Ascending aorta (tissue), 2 donors: ENCODE data around the gene KDM3B. TPM values are rescaled to one million over a fixed set of nuclear protein-coding genes. Genes with fewer than 3 reads are reported as not detected.
"Not testable (repeated sequence)": the region's sequence is repeated elsewhere in the genome, so short reads cannot be mapped to it uniquely, and the experiment has no call there.

Experiments
- DNase-seq, 2 donors: peaks; one replicate each; pipeline ENCODE4 v3.0.0-alpha.2; 2019; ENCODE audit warnings: low spot score in 2 of 2
- H3K27ac ChIP-seq, 2 donors: fragments of 200-600 bp; sonication (generic); one replicate each; pipeline ENCODE4 v1.5.1; 2016 to 2017; ENCODE audit warnings: mild to moderate bottlenecking in 1 of 2
- H3K27me3 ChIP-seq: fragments of 200-600 bp; sonication (generic); one replicate; pipeline ENCODE4 v1.5.1; 2017
- H3K36me3 ChIP-seq, 2 donors: fragments of 200-600 bp; sonication (generic); one replicate each; pipeline ENCODE4 v1.5.1; 2016
- H3K4me1 ChIP-seq, 2 donors: fragments of 200-600 bp; sonication (generic); one replicate each; pipeline ENCODE4 v1.5.1; 2016 to 2017; ENCODE audit warnings: mild to moderate bottlenecking in 1 of 2
- H3K4me3 ChIP-seq, 2 donors: fragments of 200-600 bp; sonication (generic); one replicate each; pipeline ENCODE4 v1.5.1; 2016 to 2017; ENCODE audit warnings: mild to moderate bottlenecking in 1 of 2
- H3K9me3 ChIP-seq, 2 donors: fragments of 200-600 bp; sonication (generic); one replicate each; pipeline ENCODE4 v1.5.1; 2016
- CTCF ChIP-seq, 3 experiments: fragments of 200-600 bp in 2 of 3; fragments of 450-650 bp in 1 of 3; sonication (generic) in 2 of 3; IDR thresholded peaks; one replicate each; pipeline ENCODE4 v1.5.1; 2016 to 2019; ENCODE audit warnings: antibody characterized with exemption in 3 of 3, mild to moderate bottlenecking in 1 of 3, moderate library complexity in 1 of 3
- intact Hi-C: fragments of 100-400 bp; cut with DNase I; formaldehyde crosslinking; loops from one replicate; pipeline ENCODE4 v1.15.1; 2023
- total RNA-seq: library from RNA; depleted of rRNA; stranded (reverse); fragments of >200 nt; gene quantifications from one replicate; pipeline ENCODE4 v1.1.0, GENCODE V29; 2016

Gene KDM3B
- total RNA-seq, 1 donor from 2014 or later, result 33.4 TPM

- H3K36me3 ChIP-seq, result peaks cover 66 to 86% of the 10 kb centered on the region in 2 donors
- H3K27ac ChIP-seq, result no peak overlapping the region
- TF ChIP-seq CTCF (IDR thresholded peaks at IDR 0.05), result no peak
- intact Hi-C loops, result no loop called here
- H3K9me3 ChIP-seq, result no peaks in the 10 kb centered on the region
- no peak for DNase-seq
- H3K4me3 ChIP-seq, result no peak overlapping the region
- H3K4me1 ChIP-seq, result no peaks in the 10 kb centered on the region
- H3K27me3 ChIP-seq, result no peaks in the 10 kb centered on the region
Measured at GRCh38 chr5:138402640-138403039, 50.2 kb downstream of the KDM3B start.

- H3K9me3 ChIP-seq, result no peaks in the 10 kb centered on the region
- intact Hi-C loops, result no loop called here
- no peak for DNase-seq
- H3K4me1 ChIP-seq, result no peaks in the 10 kb centered on the region
- peaks cover 26 to 48% of the 10 kb centered on the region in 2 donors for H3K36me3 ChIP-seq
- no peak overlapping the region for H3K4me3 ChIP-seq
- TF ChIP-seq CTCF (IDR thresholded peaks at IDR 0.05), result no peak
- no peaks in the 10 kb centered on the region for H3K27me3 ChIP-seq
- no peak overlapping the region for H3K27ac ChIP-seq
Measured at GRCh38 chr5:138408023-138408422, 55.5 kb downstream of the KDM3B start.

- peak in 1 of 2 donors; percentile 71 for DNase-seq
- not testable (repeated sequence) for H3K27me3 ChIP-seq, H3K9me3 ChIP-seq, H3K27ac ChIP-seq, H3K4me3 ChIP-seq, H3K4me1 ChIP-seq
- intact Hi-C loops, result loop anchor here (2.0 kb wide), 1 partner anchor 188 kb away; no protein-coding TSS in a partner anchor
- peaks cover 28 to 40% of the 10 kb centered on the region in 2 donors for H3K36me3 ChIP-seq
- TF ChIP-seq CTCF (IDR thresholded peaks at IDR 0.05), result peak in 2 of 3 experiments; percentile 51 to 67
Measured at GRCh38 chr5:138410996-138411640, 58.6 kb downstream of the KDM3B start.

GRCh38 chr5:138418444-138418843 lies 66.0 kb downstream of the KDM3B start:
- Histone ChIP-seq H3K36me3 (peaks cover 81 to 82% of the 10 kb centered on the region in 2 donors), H3K4me3 (no peak overlapping the region), H3K27ac (no peak overlapping the region), H3K4me1 (no peaks in the 10 kb centered on the region), H3K9me3 (no peaks in the 10 kb centered on the region), H3K27me3 (no peaks in the 10 kb centered on the region)
- TF ChIP-seq CTCF (IDR thresholded peaks at IDR 0.05), result no peak
- intact Hi-C loops, result no loop called here
- no peak for DNase-seq

GRCh38 chr5:138425079-138425478 lies 72.6 kb downstream of the KDM3B start:
- no peaks in the 10 kb centered on the region for H3K4me1 ChIP-seq
- peaks cover 86 to 98% of the 10 kb centered on the region in 2 donors for H3K36me3 ChIP-seq
- no peak overlapping the region for H3K4me3 ChIP-seq
- intact Hi-C loops, result no loop called here
- no peak overlapping the region for H3K27ac ChIP-seq
- TF ChIP-seq CTCF (IDR thresholded peaks at IDR 0.05), result no peak
- H3K27me3 ChIP-seq, result no peaks in the 10 kb centered on the region
- DNase-seq, result no peak
- no peaks in the 10 kb centered on the region for H3K9me3 ChIP-seq
